Activated CD4-positive, alpha-beta T cell treated with anti-CD3 and anti-CD28 coated beads for 36 hours (primary cell): ENCODE results near the gene IL1A. TPM values are rescaled to one million over a fixed set of nuclear protein-coding genes. Genes with fewer than 3 reads are reported as not detected.

Experiments used
- ATAC-seq: fragments of 200-7000 bp; cut with Tn5 transposase; one replicate; pipeline ENCODE4 v1.10.0; 2021; ENCODE audit warnings: mild to moderate bottlenecking, moderate library complexity
- CTCF ChIA-PET: fragments of 350-600 bp; sonication (Branson Sonifier 250); formaldehyde crosslinking; loops from one replicate; lab custom pipeline; 2021; ENCODE audit warnings: antibody characterized with exemption; lab: Charles Lee
- POLR2A ChIA-PET: fragments of 350-600 bp; sonication (Branson Sonifier 250); formaldehyde crosslinking; loops from one replicate; lab custom pipeline; 2021; ENCODE audit warnings: antibody characterized with exemption, inconsistent platforms; lab: Charles Lee
- DNase-seq: peaks from one replicate; pipeline ENCODE4 v3.0.0-alpha.2; 2020
- H3K27ac Mint-ChIP-seq: one replicate; pipeline ENCODE4 v1.8.0; 2021; ENCODE audit warnings: mixed read lengths
- H3K27me3 Mint-ChIP-seq: one replicate; pipeline ENCODE4 v1.8.0; 2021; ENCODE audit warnings: mixed read lengths
- H3K36me3 Mint-ChIP-seq: one replicate; pipeline ENCODE4 v1.8.0; 2021; ENCODE audit warnings: low read depth, mixed read lengths
- H3K4me1 Mint-ChIP-seq: one replicate; pipeline ENCODE4 v1.8.0; 2021; ENCODE audit warnings: mixed read lengths
- H3K4me3 Mint-ChIP-seq: one replicate; pipeline ENCODE4 v1.8.0; 2021; ENCODE audit warnings: mild to moderate bottlenecking, moderate library complexity, mixed read lengths
- H3K9me3 Mint-ChIP-seq: one replicate; pipeline ENCODE4 v1.8.0; 2021; ENCODE audit warnings: low read depth, mixed read lengths
- intact Hi-C, 2 experiments: fragments of 100-400 bp; cut with DNase I in 1 of 2; cut with micrococcal nuclease in 1 of 2; formaldehyde crosslinking; loops; one replicate each; pipeline versions ENCODE4 v1.14.2 to v1.15.1; 2022 to 2024; cut with DNase I, micrococcal nuclease
- total RNA-seq, 2 experiments: library from RNA; stranded (reverse); gene quantifications; one replicate each; pipeline ENCODE4 v1.2.3, GENCODE V29; 2021

Gene IL1A
- total RNA-seq, 2 experiments from 2014 or later = 6.6 to 6.9 TPM

DNA sequence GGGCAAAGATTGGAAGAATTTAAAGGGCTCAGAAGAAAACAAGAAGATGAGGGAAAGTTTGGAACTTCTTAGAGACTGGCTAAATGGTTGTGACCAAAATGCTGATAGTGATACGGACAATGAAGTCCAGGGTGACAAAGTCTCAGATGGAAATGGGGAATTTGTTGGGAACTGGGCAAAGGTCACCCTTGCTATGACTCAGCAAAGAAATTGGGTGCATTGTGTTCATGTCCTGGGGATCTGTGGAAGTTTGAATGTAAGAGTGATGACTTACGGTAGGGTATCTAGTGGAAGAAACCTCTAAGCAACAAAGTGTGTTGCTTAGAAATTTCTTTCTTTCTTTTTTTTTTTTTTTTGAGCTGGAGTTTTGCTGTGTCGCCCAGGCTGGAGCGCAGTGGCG is 6.0 kb upstream of the IL1A start:
- Mint-ChIP-seq H3K4me1 (peaks cover 14% of the 10 kb centered on the region), H3K27me3 (peaks cover 2% of the 10 kb centered on the region), H3K27ac (no peak overlapping the region), H3K36me3 (no peaks in the 10 kb centered on the region), H3K9me3 (no peaks in the 10 kb centered on the region), H3K4me3 (no peak overlapping the region)
- ATAC-seq (no peak), DNase-seq (no peak)
- POLR2A ChIA-PET = no interaction called here
- CTCF ChIA-PET = interaction anchor here (1.7 kb wide), 2 partner anchors 44 to 95 kb away, joined by 4 read pairs; no protein-coding TSS in a partner anchor
- intact Hi-C loops = no loop called here

DNA sequence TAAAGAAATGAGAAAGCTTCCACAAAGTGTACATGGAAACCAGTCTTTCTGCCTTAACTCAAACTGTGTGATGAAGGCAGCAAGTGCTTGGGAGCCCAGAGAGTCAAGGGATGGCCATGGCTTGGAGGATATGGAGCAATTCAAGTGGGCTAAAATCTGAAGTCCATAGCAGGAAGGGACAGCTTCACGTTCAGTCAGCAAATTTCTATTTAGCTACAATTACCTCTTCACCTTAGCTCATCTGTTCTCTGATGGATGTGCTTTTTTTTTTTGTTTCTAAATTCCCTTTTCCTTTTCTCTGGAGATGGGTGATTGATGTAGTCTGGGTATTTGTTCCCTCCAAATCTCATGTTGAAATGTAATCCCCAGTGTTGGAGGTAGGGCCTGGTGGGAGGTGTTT is 4.9 kb upstream of the IL1A start:
- intact Hi-C loops = no loop called here
- peaks cover 15% of the 10 kb centered on the region for H3K4me1 Mint-ChIP-seq
- CTCF ChIA-PET = interaction anchor here (0.6 to 1.7 kb wide), 4 partner anchors 9 to 96 kb away, joined by 3 to 4 read pairs (median 4); no protein-coding TSS in a partner anchor
- no peak overlapping the region for H3K27ac Mint-ChIP-seq
- no peak overlapping the region for H3K4me3 Mint-ChIP-seq
- POLR2A ChIA-PET = no interaction called here
- no peak for ATAC-seq
- peaks cover 6% of the 10 kb centered on the region for H3K27me3 Mint-ChIP-seq
- no peaks in the 10 kb centered on the region for H3K36me3 Mint-ChIP-seq
- no peaks in the 10 kb centered on the region for H3K9me3 Mint-ChIP-seq
- no peak for DNase-seq

DNA sequence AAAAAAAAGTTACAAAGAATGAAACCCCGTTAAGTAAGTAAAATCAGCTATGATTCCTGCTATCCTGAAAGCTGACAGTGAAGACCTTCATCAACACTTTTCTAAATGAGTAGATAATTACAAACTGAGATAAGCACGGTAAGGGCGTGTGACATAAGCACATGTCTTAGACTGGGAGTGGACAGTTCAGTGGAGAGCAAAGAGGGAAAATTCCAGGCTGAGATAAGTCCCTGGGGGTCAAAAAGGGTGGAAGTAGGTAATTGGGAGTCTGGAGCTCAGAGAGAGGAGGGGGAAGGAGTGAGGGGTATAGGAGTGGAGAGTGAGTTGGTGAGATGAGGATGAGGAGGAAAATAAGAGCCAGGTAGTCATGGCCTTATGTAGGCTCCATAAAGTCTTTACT is 4.4 kb upstream of the IL1A start:
- H3K36me3 Mint-ChIP-seq = no peaks in the 10 kb centered on the region
- no peak overlapping the region for H3K4me3 Mint-ChIP-seq
- no peak overlapping the region for H3K27ac Mint-ChIP-seq
- POLR2A ChIA-PET = no interaction called here
- H3K27me3 Mint-ChIP-seq = peaks cover 6% of the 10 kb centered on the region
- no peak for DNase-seq
- no peaks in the 10 kb centered on the region for H3K9me3 Mint-ChIP-seq
- CTCF ChIA-PET = interaction anchor here (0.6 to 1.7 kb wide), 3 partner anchors 8 to 46 kb away, joined by 3 to 4 read pairs (median 4); no protein-coding TSS in a partner anchor
- no peak for ATAC-seq
- intact Hi-C loops = no loop called here
- H3K4me1 Mint-ChIP-seq = peaks cover 12% of the 10 kb centered on the region

DNA sequence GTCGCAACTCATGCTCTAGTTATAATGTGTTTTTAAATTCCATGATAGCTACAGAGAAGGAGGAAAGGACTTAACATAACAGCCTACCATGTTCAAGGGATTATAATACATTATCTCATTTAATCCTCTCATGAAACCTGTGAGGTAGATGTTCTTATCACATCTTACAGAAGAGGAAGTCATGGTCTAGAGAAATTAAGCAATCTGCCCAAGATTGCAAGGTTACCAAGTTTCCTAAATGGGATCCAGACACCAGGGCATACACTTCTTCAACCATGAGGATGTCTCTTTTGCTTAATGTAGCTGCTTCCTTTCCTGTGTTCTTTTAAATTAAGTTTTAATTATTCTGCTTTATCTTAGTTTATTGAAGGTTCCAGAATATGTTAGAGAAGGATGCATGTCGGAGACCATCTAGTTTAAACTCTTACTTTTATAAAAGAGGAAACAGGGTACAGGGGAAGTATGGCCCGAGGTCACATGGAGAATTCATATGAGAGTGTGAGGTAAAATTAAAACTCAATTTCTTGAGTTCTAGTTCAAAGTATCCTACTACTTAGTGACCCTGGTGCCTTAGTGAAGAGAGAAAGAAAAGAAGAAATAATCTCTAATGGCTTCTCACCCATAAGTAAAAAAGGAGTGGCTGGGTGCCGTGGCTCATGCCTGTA is 3.6 kb upstream of the IL1A start:
- CTCF ChIA-PET = interaction anchor here (0.6 to 1.0 kb wide), 2 partner anchors 8 to 111 kb away, joined by 3 read pairs; no protein-coding TSS in a partner anchor

DNA sequence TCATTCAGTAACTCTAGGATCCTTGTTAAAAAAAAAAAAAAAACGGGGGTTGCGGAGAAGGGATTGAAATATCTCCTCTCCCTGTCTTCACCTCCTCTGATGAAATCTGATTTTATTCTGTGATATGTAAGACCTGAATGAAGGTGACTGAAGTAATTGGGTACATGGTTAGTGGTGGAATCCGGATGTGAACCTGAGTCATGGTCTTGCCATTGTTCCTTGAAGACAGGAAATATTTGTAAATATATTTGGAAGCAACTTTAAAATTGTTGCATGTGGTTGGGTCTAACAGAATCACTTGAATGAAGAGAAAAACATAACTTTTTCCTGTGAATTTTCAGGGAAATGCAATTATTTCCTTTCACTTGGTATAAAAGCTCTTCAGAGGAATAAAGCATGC is 3.0 kb upstream of the IL1A start:
- CTCF ChIA-PET = interaction anchor here (1.0 kb wide), 1 partner anchor 9 kb away, joined by 3 read pairs; no protein-coding TSS in a partner anchor
- ATAC-seq = no peak

More for the DNA sequence above, 3.6 kb upstream of the IL1A start:
- H3K4me3 Mint-ChIP-seq = no peak overlapping the region
- no peaks in the 10 kb centered on the region for H3K9me3 Mint-ChIP-seq
- POLR2A ChIA-PET = no interaction called here
- H3K27ac Mint-ChIP-seq = no peak overlapping the region
- no peaks in the 10 kb centered on the region for H3K36me3 Mint-ChIP-seq
- intact Hi-C loops = no loop called here
- ATAC-seq (no peak), DNase-seq (no peak)
- peaks cover 8% of the 10 kb centered on the region for H3K27me3 Mint-ChIP-seq
- peaks cover 4% of the 10 kb centered on the region for H3K4me1 Mint-ChIP-seq

DNA sequence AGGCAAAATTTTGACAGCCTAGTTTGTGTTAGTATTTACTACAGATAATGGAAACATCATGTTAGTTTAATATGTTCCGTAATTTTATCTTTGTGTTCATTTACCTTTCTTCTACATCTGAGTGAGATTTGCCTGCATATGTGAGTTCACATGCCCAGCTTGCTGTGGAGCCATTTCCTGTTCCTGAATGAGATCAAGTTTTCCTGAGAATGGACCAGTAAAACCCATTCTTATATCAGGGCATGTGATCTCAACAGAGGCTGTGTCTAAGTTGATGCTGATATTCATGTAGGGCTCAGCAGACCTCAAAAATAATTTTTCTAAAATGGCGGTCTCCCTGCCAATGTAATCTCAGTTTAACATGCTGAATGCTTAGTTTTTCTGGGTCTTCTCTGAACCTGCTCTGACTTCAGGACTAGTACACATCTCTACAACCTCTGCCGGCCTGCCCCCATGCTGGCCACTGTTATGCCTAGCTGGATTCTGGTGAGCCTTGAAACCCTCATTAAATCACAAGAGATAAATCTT is 1.0 kb downstream of the IL1A start:
- POLR2A ChIA-PET = no interaction called here
- peak overlapping the region; percentile 22 for H3K4me3 Mint-ChIP-seq

More for the DNA sequence above, 3.0 kb upstream of the IL1A start:
- H3K27me3 Mint-ChIP-seq = peaks cover 8% of the 10 kb centered on the region
- H3K4me1 Mint-ChIP-seq = peaks cover 3% of the 10 kb centered on the region
- H3K4me3 Mint-ChIP-seq = no peak overlapping the region
- intact Hi-C loops = no loop called here
- H3K27ac Mint-ChIP-seq = no peak overlapping the region
- H3K9me3 Mint-ChIP-seq = no peaks in the 10 kb centered on the region
- no peaks in the 10 kb centered on the region for H3K36me3 Mint-ChIP-seq
- no peak for DNase-seq
- POLR2A ChIA-PET = no interaction called here

DNA sequence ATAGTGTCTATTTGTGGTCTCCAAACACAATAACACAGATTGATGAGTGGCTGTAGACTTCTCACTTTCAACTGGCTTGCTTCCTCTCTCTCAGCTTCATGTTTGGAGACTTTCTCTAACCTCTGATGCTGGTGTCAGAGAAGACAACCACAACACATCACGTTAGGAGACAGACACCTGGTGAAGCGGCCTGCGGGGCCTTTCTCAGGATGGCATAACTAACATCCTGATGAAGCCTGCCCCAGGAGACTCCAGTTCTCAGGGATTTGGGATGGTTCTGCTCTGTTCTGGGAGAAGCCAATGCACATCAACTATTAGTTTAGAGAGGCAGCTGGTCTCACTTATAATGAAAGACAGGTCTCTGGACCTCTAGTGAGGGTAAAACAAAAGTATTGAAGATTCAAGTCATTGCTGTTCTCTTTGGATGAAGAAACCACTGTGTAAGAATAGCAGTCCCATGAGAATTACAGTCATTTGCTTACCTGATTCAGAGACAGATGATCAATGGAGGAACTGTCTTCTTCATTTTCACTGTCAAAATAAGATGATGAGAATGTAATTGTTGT is 2.0 kb downstream of the IL1A start:
- Mint-ChIP-seq H3K9me3 (no peaks in the 10 kb centered on the region), H3K36me3 (no peaks in the 10 kb centered on the region), H3K27ac (no peak overlapping the region), H3K27me3 (peaks cover 19% of the 10 kb centered on the region), H3K4me1 (peaks cover 6% of the 10 kb centered on the region), H3K4me3 (no peak overlapping the region)
- intact Hi-C loops = no loop called here
- ATAC-seq (peak; percentile 39), DNase-seq (no peak)
- ChIA-PET POLR2A (no interaction called here), CTCF (interaction anchor here (3.7 kb wide), 1 partner anchor 33 kb away, joined by 17 read pairs; no protein-coding TSS in a partner anchor)

More for the DNA sequence above, 1.0 kb downstream of the IL1A start:
- intact Hi-C loops = no loop called here
- ATAC-seq = no peak
- no peaks in the 10 kb centered on the region for H3K36me3 Mint-ChIP-seq
- H3K4me1 Mint-ChIP-seq = peaks cover 3% of the 10 kb centered on the region
- H3K27me3 Mint-ChIP-seq = peaks cover 13% of the 10 kb centered on the region
- no peak overlapping the region for H3K27ac Mint-ChIP-seq
- DNase-seq = no peak
- CTCF ChIA-PET = interaction anchor here (0.5 to 1.1 kb wide), 5 partner anchors 9 to 930 kb away, joined by 3 to 5 read pairs (median 3); partner anchors contain the start of gene IL1B
- H3K9me3 Mint-ChIP-seq = no peaks in the 10 kb centered on the region

DNA sequence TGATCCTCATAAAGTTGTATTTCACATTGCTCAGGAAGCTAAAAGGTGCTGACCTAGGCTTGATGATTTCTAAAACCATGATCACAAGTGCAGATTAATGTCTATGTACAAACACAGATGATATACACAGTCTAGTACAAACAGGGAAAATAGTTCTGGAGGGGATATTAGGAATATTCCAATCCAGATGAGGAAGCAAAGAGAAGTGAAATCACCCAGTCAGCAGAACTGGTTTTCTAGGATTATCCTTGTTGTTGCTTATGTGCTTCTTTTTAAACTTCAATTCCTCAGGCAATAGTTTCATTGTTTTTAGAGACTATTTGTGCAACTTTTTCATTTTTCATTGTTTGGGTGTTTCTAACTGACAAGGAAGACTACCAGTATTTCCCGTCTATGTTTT is 4.7 kb downstream of the IL1A start:
- H3K4me1 Mint-ChIP-seq = peaks cover 14% of the 10 kb centered on the region
- H3K9me3 Mint-ChIP-seq = no peaks in the 10 kb centered on the region
- no peak overlapping the region for H3K4me3 Mint-ChIP-seq
- intact Hi-C loops = no loop called here
- DNase-seq = no peak
- ChIA-PET POLR2A (no interaction called here), CTCF (interaction anchor here (1.0 to 3.7 kb wide), 2 partner anchors 9 to 30 kb away, joined by 3 to 17 read pairs; no protein-coding TSS in a partner anchor)
- H3K27ac Mint-ChIP-seq = no peak overlapping the region
- H3K36me3 Mint-ChIP-seq = no peaks in the 10 kb centered on the region
- H3K27me3 Mint-ChIP-seq = peaks cover 23% of the 10 kb centered on the region
- no peak for ATAC-seq

DNA sequence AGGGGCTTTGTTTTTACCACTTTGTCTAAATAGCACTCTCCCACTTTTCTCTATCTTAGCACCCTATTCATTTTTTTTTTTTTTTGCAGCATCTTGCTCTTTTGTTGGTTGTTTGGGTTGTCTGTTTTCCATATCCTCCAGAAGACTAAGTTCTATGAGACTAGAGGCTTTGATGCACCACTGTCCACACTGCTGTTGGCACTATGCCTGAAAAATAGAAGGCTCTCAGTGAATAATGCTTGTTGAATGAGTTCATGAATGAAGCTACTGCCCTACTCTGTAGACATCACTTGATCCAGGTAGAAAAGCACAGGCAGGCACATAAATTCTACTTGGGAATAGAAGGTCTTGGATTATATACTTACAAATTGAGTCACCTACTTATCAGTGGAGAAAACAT is 7.3 kb downstream of the IL1A start:
- POLR2A ChIA-PET = no interaction called here
- no peak for DNase-seq
- H3K27ac Mint-ChIP-seq = peak overlapping the region; percentile 7
- CTCF ChIA-PET = interaction anchor here (0.9 kb wide), 1 partner anchor 85 kb away, joined by 3 read pairs; no protein-coding TSS in a partner anchor
- no peak for ATAC-seq
- no peaks in the 10 kb centered on the region for H3K36me3 Mint-ChIP-seq
- intact Hi-C loops = no loop called here
- H3K9me3 Mint-ChIP-seq = no peaks in the 10 kb centered on the region
- H3K27me3 Mint-ChIP-seq = peaks cover 18% of the 10 kb centered on the region
- no peak overlapping the region for H3K4me3 Mint-ChIP-seq
- peaks cover 12% of the 10 kb centered on the region for H3K4me1 Mint-ChIP-seq

DNA sequence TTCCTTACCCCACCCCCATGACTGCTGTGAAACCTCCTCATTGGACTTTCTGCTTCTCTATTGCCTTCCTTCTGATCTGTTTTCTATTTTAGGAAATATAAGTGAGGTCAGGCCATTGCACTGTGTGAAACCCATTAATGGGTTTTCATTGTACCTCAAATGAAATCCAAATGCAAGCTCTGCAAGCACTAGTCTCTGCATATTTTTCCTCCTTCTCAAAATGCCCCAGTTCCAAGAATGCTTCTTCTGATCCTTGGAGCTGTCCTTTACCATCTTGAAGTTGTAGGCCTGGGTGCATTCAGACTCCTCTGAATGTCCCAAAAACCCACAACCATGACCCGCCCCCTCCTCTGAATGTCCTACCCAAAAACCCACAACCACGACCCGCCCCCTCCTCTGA is 8.2 kb downstream of the IL1A start:
- intact Hi-C loops = no loop called here
- peaks cover 12% of the 10 kb centered on the region for H3K4me1 Mint-ChIP-seq
- H3K27ac Mint-ChIP-seq = no peak overlapping the region
- H3K27me3 Mint-ChIP-seq = peaks cover 18% of the 10 kb centered on the region
- no peak for DNase-seq
- ChIA-PET CTCF (interaction anchor here (0.9 kb wide), 1 partner anchor 84 kb away, joined by 3 read pairs; no protein-coding TSS in a partner anchor), POLR2A (no interaction called here)
- ATAC-seq = no peak
- H3K36me3 Mint-ChIP-seq = no peaks in the 10 kb centered on the region
- H3K9me3 Mint-ChIP-seq = no peaks in the 10 kb centered on the region
- H3K4me3 Mint-ChIP-seq = no peak overlapping the region

DNA sequence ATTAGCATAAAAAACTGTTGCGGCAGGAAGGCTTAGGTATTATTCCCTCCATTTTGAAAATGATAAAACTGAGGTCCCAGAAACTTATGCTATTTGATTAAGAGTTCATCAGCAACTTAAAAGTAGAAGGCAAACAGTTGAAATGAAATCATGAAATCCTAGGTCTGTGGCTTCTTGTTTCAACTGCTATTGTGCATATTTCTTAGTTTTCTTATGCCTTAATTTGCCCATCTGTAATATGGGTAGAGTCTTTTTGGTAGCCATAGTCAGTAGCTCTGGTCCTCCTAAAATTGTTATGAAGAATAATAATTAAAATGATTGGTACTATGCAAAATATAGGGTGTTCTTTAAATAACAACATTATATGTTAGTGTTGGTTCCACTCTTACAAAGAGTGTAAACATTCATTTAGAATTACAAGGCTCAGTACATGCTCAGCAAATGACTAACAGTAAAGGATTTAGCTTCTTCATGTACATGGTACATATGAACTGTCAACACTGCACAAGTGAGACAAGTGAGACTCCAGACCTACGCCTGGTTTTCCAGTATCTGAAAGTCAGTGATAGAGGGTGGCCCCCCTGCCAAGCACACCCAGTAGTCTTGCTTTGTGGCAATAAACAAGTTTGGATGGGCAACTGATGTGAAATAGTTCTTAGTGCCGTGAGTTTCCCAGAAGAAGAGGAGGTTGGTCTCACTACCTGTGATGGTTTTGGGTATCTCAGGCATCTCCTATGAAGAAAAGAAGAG is 9.6 kb downstream of the IL1A start:
- no peak overlapping the region for H3K4me3 Mint-ChIP-seq
- no peak for ATAC-seq
- no peaks in the 10 kb centered on the region for H3K9me3 Mint-ChIP-seq
- CTCF ChIA-PET = interaction anchor here (0.5 to 1.0 kb wide), 2 partner anchors 8 to 47 kb away, joined by 3 read pairs; no protein-coding TSS in a partner anchor
- no peaks in the 10 kb centered on the region for H3K36me3 Mint-ChIP-seq
- intact Hi-C loops = no loop called here
- H3K4me1 Mint-ChIP-seq = peaks cover 12% of the 10 kb centered on the region
- no peak for DNase-seq
- no peak overlapping the region for H3K27ac Mint-ChIP-seq
- H3K27me3 Mint-ChIP-seq = peaks cover 18% of the 10 kb centered on the region
- POLR2A ChIA-PET = no interaction called here
